Fibroblast of the aortic adventitia (primary cell): ENCODE data around the gene CACNG4. TPM values are rescaled to one million over a fixed set of nuclear protein-coding genes. Genes with fewer than 3 reads are reported as not detected.

Experiments
- DNase-seq: peaks from one replicate; pipeline ENCODE4 v3.0.0-alpha.2; 2010; ENCODE audit warnings: low read depth
- H3K4me3 ChIP-seq: 2 replicates; pipeline ENCODE4 v1.5.1; 2011; ENCODE audit warnings: low read depth, mild to moderate bottlenecking, control low read depth, low read length, moderate library complexity
- total RNA-seq: library from RNA; depleted of rRNA; stranded (reverse); fragments of >200 nt; gene quantifications from 2 replicates; pipeline ENCODE4 v1.2.3, GENCODE V29; 2012; ENCODE audit warnings: low replicate concordance
- TF ChIP-seq, protein P1 (sequence below): IDR thresholded peaks from 2 replicates; pipeline ENCODE4 v1.5.1; 2011; ENCODE audit warnings: mild to moderate bottlenecking, low read length, control low read depth, inconsistent platforms; ENCODE audit not compliant: insufficient read depth

CACNG4 gene
- total RNA-seq, 1 donor, result not detected

DNA sequence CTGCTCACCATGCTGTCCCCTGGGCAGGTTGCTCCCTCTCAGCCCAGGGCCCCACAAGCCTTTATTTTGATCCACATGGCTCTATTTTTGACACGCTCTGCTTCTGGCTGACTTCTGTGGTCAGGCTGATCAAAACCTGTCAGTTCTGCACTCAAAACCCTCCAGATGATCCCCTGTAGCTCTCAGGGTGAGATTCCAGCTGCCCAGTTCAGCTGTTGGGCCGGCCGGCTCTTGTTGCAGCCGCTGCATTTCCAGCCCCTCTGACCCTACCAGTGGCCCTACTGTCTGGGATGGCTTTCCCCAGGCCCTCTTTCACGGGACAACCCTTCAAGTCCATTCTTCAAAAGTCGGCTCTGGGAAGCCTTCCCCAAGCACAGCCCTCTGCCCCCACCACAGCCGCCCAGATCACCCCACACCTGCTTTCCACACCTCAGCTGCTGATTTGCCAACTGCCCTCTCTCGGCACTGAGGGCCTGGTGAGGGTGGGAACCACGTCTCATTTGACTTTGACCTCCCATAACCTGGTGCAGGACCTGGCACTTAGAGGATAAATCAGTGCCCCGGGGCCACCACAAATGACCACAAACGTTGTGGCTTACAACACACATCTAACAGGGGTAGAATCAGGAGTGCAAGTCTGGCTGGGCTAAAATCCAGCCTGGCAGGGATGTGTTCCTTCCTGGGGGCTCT is 16.3 kb upstream of the CACNG4 start:
- no peak for DNase-seq
- TF ChIP-seq, protein P1, sequence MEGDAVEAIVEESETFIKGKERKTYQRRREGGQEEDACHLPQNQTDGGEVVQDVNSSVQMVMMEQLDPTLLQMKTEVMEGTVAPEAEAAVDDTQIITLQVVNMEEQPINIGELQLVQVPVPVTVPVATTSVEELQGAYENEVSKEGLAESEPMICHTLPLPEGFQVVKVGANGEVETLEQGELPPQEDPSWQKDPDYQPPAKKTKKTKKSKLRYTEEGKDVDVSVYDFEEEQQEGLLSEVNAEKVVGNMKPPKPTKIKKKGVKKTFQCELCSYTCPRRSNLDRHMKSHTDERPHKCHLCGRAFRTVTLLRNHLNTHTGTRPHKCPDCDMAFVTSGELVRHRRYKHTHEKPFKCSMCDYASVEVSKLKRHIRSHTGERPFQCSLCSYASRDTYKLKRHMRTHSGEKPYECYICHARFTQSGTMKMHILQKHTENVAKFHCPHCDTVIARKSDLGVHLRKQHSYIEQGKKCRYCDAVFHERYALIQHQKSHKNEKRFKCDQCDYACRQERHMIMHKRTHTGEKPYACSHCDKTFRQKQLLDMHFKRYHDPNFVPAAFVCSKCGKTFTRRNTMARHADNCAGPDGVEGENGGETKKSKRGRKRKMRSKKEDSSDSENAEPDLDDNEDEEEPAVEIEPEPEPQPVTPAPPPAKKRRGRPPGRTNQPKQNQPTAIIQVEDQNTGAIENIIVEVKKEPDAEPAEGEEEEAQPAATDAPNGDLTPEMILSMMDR, result no peak
- H3K4me3 ChIP-seq, result no peak overlapping the region

DNA sequence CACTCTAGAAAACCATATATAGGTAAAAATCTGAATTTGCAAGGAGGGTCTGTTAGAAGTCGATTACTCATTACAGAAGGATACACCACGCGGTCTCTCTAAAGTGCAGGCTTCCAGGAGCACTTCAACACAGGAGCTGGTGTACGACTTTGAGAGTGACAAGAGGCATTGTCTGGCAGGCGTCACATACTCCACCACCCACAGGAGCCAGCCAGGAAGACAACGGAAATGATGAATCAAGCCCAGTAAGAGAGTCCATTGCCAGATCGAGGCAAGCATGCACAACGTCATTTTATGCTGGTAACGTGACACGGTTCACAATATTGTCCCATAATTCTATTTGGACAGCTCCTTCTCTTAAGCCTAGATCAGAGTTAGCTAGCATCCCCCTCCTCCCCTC is 15.0 kb upstream of the CACNG4 start:
- peak; percentile 4 for DNase-seq
- H3K4me3 ChIP-seq, result no peak overlapping the region
- TF ChIP-seq, protein P1, result no peak

DNA sequence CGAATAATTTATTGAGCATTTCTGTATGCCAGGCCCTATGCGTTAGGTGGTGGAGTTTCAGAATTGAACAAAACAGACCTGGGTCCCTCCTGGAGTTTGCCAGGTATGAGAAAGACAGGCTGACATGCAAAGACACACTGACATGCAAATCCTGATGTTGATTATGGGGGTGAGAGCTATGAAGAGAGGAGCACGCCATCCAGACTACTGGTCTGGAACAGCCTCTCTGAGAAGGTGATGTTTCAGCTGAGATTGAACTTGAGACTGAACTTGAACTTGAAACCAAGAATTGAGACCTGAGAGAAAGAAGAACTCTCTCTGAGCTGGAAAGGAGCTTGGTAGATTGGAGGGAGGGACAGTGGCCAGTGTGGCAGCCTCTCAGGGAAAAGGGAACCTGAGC is 14.2 kb upstream of the CACNG4 start:
- H3K4me3 ChIP-seq, result no peak overlapping the region
- TF ChIP-seq, protein P1, result no peak
- DNase-seq, result no peak

DNA sequence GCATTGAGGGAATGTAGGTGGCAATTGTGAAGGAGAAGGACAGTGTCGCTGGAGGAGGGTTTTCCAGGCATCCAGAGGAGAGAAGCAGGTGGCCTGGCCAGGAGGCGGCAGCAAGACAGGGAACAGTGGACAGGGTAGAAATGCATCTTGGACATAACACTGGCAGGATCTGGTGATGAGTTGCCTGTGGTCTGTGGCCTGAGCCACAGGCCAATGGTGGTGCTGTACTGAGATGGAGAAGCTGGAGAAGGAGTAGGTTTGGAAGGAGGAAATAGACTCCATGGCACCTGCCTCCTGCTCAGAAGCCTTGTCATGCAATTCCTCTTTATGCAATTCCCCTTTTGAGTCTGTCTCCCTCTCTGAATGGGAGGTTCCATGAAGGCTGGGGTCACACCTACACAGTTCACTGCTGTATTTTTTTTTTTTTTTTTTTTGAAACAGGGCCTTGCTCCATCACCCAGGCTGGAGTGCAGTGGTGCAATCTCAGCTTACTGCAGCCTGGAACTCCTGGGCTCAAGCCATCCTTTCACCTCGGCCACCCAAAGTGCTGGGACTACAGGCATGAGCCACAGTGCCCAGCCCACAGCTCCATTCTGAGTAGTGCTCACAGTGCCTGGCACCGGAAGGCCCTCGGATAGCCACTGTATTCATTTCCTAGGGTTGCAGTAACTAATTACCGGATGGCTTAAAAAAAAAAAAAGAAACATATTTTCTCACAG is 13.5 kb upstream of the CACNG4 start:
- TF ChIP-seq, protein P1, result no peak
- DNase-seq, result no peak
- H3K4me3 ChIP-seq, result no peak overlapping the region

DNA sequence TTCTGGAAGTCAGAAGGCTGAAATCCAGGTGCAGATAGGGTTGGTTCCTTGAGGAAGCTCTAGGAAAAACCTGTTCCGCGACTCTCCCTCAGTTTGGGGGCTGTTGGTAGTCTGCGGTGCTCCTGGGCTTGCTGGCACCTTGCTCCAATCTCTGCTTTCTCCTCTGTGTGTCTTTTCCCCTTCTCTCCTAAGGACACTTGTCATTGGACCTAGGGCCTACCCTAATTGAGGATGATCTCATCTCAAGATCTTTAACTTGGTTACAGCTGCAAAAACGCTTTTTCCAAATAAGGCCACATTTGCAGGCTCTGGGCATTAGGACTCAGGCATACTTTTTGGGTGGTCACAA is 12.9 kb upstream of the CACNG4 start:
- no peak overlapping the region for H3K4me3 ChIP-seq

DNA sequence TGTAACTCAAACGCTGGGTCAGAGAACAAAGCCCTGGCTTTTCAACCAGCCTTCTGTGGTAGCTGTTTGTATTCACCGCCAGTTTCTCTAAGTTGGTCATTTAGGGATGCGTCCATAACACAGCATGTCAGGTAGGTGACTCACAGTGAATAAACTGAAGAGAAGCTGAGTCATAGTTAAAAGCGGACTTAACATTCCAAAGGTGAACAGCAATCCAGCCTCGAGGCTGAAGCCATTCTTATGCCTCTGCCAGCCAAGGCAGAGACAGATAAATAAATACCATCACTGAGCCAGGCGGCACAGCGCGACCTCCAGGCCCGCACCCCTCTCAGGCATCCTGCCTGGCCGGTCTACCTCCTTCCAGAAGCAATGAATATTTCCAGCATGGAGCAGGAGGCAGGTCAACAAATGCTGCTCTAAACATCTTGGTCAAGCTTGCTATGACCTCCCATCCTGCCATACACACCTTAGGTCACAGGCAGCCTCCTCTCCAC is 12.4 kb upstream of the CACNG4 start:
- no peak for DNase-seq
- no peak overlapping the region for H3K4me3 ChIP-seq
- TF ChIP-seq, protein P1, result no peak

More for the DNA sequence above, 12.9 kb upstream of the CACNG4 start:
- DNase-seq, result no peak
- TF ChIP-seq, protein P1, result no peak
